ENCODE data around the gene CCP110.

Gene CCP110

GRCh38 chr16:19588661-19589060 is 64.9 kb downstream of the CCP110 start:
- no peak overlapping the region for H3K9ac ChIP-seq (ENCODE audit: low read depth, low read length)
- H3K4me3 ChIP-seq (ENCODE audit: low read depth in 1 of 2, low read length in 2 of 2): no peak overlapping the region
- no peak for DNase-seq
- TF ChIP-seq, protein P1, sequence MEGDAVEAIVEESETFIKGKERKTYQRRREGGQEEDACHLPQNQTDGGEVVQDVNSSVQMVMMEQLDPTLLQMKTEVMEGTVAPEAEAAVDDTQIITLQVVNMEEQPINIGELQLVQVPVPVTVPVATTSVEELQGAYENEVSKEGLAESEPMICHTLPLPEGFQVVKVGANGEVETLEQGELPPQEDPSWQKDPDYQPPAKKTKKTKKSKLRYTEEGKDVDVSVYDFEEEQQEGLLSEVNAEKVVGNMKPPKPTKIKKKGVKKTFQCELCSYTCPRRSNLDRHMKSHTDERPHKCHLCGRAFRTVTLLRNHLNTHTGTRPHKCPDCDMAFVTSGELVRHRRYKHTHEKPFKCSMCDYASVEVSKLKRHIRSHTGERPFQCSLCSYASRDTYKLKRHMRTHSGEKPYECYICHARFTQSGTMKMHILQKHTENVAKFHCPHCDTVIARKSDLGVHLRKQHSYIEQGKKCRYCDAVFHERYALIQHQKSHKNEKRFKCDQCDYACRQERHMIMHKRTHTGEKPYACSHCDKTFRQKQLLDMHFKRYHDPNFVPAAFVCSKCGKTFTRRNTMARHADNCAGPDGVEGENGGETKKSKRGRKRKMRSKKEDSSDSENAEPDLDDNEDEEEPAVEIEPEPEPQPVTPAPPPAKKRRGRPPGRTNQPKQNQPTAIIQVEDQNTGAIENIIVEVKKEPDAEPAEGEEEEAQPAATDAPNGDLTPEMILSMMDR (IDR thresholded peaks at IDR 0.05; ENCODE audit: borderline replicate concordance, extremely low read depth, low read length, poor library complexity, severe bottlenecking): no peak
- no peak for TF ChIP-seq EZH2 (IDR thresholded peaks at IDR 0.05; ENCODE audit: borderline replicate concordance, low read depth, low read length, severe bottlenecking)
- no peaks in the 10 kb centered on the region for H3K27me3 ChIP-seq (ENCODE audit: insufficient read depth, low read length, poor library complexity)
- no peak for ATAC-seq (ENCODE audit: insufficient read depth, low read depth)
- H3K9me3 ChIP-seq (ENCODE audit: insufficient read depth, low read length, severe bottlenecking): no peaks in the 10 kb centered on the region
- H2AFZ ChIP-seq (ENCODE audit: low read depth, low read length): no peak overlapping the region
- no peaks in the 10 kb centered on the region for H3K79me2 ChIP-seq (ENCODE audit: insufficient read depth, low read length)
- no peak overlapping the region for H3K4me2 ChIP-seq (ENCODE audit: insufficient read depth, low read length)
- no peaks in the 10 kb centered on the region for H4K20me1 ChIP-seq (ENCODE audit: insufficient read depth, low read length)
- peaks cover 34% of the 10 kb centered on the region for H3K36me3 ChIP-seq (ENCODE audit: insufficient read depth, low read length)
- no peaks in the 10 kb centered on the region for H3K4me1 ChIP-seq (ENCODE audit: insufficient read depth, low read length)
- H3K27ac ChIP-seq (ENCODE audit: low read length): no peak overlapping the region

DNA sequence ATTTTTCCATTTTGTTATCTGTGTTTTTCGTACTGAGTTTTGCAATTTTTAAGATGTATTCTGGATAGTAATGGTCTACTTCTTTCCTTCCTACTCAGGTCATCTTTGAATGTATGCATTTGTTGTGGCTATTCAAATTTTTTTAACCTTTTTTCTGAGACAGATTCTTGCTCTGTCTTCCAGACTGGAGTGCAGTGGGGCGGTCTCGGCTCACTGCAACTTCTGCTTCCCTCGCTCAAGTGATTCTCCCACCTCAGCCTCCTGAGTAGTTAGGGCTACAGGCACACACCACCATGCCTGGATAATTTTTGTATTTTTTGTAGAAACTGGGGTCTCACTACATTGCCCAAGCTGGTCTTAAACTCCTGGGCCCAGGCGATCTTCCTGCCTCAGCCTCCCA is 65.4 kb downstream of the CCP110 start:
- Histone ChIP-seq H3K79me2 (ENCODE audit: insufficient read depth, low read length) (no peaks in the 10 kb centered on the region), H3K27me3 (ENCODE audit: insufficient read depth, low read length, poor library complexity) (no peaks in the 10 kb centered on the region), H3K4me2 (ENCODE audit: insufficient read depth, low read length) (no peak overlapping the region), H3K9me3 (ENCODE audit: insufficient read depth, low read length, severe bottlenecking) (no peaks in the 10 kb centered on the region), H3K36me3 (ENCODE audit: insufficient read depth, low read length) (peaks cover 32% of the 10 kb centered on the region), H3K9ac (ENCODE audit: low read depth, low read length) (no peak overlapping the region), H3K4me3 (ENCODE audit: low read depth in 1 of 2, low read length in 2 of 2) (no peak overlapping the region), H3K27ac (ENCODE audit: low read length) (no peak overlapping the region), H4K20me1 (ENCODE audit: insufficient read depth, low read length) (no peaks in the 10 kb centered on the region), H3K4me1 (ENCODE audit: insufficient read depth, low read length) (no peaks in the 10 kb centered on the region), H2AFZ (ENCODE audit: low read depth, low read length) (no peak overlapping the region)
- DNase-seq (no peak), ATAC-seq (ENCODE audit: insufficient read depth, low read depth) (no peak)
- TF ChIP-seq EZH2 (IDR thresholded peaks at IDR 0.05; ENCODE audit: borderline replicate concordance, low read depth, low read length, severe bottlenecking): no peak
- TF ChIP-seq, protein P1 (IDR thresholded peaks at IDR 0.05; ENCODE audit: borderline replicate concordance, extremely low read depth, low read length, poor library complexity, severe bottlenecking): no peak

- ATAC-seq (ENCODE audit: insufficient read depth, low read depth): no peak
- H4K20me1 ChIP-seq (ENCODE audit: insufficient read depth, low read length): no peaks in the 10 kb centered on the region
- peaks cover 35% of the 10 kb centered on the region for H3K36me3 ChIP-seq (ENCODE audit: insufficient read depth, low read length)
- H3K4me1 ChIP-seq (ENCODE audit: insufficient read depth, low read length): no peaks in the 10 kb centered on the region
- no peak overlapping the region for H3K4me3 ChIP-seq (ENCODE audit: low read depth in 1 of 2, low read length in 2 of 2)
- no peaks in the 10 kb centered on the region for H3K79me2 ChIP-seq (ENCODE audit: insufficient read depth, low read length)
- DNase-seq: no peak
- TF ChIP-seq EZH2 (IDR thresholded peaks at IDR 0.05; ENCODE audit: borderline replicate concordance, low read depth, low read length, severe bottlenecking): no peak
- TF ChIP-seq, protein P1 (IDR thresholded peaks at IDR 0.05; ENCODE audit: borderline replicate concordance, extremely low read depth, low read length, poor library complexity, severe bottlenecking): no peak
- H3K9ac ChIP-seq (ENCODE audit: low read depth, low read length): no peak overlapping the region
- H3K27me3 ChIP-seq (ENCODE audit: insufficient read depth, low read length, poor library complexity): no peaks in the 10 kb centered on the region
- no peak overlapping the region for H3K27ac ChIP-seq (ENCODE audit: low read length)
- H2AFZ ChIP-seq (ENCODE audit: low read depth, low read length): no peak overlapping the region
- H3K9me3 ChIP-seq (ENCODE audit: insufficient read depth, low read length, severe bottlenecking): no peaks in the 10 kb centered on the region
- H3K4me2 ChIP-seq (ENCODE audit: insufficient read depth, low read length): no peak overlapping the region
These were observed 66.1 kb downstream of the CCP110 start for GRCh38 chr16:19589771-19590302.

All from DND-41 (cell line).